ENCODE data around the gene SCCPDH.

SCCPDH gene

DNA sequence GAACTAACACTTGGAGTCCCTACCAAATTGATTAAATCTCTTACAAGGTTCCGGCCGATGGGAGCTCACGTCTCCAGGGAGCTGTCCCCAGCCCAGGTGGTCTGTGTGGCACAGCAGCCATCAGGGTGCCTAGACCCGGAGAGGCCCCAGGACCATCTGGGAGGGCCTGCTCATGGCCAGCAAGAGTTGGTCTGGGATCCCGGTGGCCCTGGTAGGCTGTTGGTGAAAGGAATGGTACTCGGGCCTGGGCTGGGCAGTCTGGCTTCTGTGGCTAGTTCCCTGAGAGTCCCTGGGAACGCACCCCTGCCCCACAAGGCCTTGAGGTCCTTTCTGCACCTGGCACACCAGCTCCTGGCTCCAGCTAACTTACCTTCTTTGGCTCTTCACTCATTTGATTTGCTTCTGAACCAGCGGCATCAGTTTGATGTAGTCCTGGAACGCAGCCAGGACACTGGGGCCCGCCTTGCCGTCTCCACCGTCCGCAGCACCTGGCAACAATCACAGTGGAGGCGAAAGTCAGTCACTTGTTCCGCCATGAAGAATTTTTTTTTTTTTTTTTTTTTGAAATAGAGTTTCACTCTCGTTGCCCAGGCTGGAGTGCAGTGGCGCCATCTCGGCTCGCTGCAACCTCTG, 62.5 kb downstream of the SCCPDH start:
- no peak for DNase-seq

DNA sequence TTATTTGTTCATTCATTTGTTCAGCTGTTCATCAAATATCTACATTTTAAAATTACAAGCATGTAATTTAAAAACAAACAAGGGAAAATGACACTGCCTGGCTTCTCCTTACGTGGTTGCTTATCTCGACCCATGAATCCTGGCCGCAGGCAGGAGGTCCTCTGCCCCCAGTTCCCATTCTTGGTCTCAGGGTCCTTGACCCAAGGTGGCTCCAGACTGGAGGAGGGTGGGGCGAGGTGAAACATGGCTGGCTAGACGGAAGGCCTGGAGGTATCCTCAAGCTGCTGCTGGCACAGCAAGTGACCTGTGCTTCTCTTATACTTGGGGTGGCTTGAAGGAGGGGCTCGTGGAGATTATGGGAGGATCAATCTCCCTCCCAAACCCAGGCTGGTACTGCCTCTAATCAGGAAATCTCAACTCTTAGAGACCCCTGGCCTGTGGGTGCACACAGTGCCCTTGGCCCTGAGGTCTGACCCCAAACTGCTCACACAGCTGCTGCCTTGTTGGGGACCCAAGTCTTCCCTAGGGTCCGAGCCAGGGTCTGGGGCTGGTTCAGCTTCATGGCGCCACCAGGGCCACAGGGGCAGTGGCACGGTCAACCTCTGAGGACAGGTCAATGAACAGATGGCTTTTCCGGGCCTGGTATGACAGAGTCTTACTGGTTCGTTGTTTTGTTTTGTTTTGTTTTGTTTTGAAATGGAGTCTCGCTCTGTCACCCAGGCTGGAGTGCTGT, 63.7 kb downstream of the SCCPDH start:
- no peak for DNase-seq

DNA sequence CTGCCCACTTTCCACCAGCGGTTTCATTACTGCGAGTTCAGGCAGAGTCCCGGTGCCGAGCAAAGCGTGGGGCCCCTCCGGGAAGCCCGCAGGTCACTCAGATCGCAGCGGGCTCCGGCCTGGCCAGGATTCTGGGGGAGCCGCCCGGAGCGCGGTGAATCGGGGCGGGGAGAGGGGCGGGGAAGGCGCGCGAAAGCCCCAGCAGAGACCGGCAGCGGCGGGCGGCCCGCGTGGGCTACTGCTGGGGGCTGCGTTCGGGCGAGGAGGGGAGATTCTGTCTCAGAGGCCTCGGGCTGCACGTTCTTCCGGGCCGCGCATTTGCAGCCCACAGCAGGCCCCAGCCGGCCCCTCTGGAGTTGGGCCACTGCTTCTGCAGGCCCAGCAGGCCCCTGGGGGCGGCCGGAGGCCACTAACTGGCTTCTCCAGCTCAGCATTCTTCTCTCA, 64.7 kb downstream of the SCCPDH start:
- no peak for DNase-seq

DNA sequence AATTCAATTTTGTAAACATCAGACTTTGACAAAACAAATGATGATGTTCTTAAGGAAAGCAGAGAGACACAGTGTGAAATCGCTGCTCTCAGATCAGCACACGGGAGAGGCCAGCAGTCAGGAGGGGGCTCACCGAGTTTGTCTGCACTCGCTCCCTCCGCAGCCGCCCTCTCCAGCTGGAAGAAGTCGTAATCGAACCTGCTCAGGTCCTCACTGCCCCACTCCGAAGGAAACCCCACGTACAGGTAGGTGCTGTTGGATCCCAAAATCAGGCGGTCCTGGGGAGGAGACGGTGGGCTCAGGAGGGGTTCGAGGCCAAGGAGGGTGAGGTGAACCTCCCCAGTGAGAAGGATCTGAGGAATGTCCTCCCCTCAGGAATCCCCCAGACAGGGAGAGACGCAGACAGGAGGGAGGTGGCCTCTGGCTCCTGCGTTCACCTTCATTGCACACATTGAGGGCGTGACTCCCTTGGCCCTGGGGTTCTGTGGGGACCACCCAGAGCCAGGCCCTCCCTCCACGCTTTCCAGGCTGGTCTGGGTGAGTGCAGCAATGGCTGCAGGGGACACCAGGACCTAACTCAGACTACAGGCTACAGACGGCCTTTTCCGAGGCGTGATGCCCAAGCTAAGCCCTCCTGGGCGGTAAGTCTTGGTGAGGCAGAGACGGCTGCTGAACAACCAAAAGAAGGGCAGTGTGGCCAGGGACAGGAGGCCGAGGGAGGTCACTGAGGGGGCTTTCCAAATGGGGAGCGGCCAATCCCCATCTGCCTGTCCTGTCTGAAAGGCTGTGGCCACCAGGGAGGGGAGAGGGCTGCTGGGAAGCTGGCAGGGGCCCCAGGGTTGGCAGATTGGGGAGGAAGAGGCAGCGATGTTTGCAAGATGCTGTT, 65.5 kb downstream of the SCCPDH start:
- DNase-seq = no peak

DNA sequence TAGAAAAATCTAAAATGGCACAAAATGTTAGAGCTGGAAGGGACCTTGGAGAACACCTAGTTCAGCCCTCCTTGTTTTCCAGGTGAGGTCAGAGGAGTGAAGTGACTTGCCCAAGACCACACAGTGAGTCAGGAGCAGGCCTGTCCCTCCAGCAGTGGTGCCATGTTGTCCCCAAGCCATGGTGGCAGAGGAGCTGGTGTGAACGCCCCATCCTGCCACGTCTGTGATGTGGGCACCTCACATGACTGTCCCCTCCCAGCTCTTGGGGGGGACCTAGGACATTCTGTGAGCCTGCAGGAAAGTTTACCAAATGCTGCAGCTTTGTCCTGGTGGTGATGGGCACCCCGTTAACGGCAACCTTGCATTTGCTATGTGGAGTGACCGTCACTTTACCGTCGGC, 66.2 kb downstream of the SCCPDH start:
- no peak for DNase-seq

DNA sequence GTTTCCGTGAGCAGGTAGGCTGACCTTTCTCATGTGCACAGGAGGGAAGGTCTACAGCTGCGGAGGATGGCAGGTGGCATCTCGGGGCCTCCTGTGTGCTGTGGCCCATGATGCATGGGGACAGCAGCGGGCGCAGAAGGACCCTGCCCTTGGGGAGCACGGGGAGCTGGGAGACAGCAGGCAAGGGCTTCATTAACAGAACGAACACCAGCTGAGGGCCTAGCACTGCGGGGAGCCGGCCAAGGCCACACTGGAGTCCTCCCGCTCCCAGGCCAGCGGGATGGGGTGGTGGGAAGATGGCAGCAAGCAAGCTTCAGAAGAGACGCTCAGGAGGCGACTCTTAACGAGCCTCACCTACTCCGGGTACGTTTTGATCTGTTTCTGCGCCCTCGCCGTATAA, 66.6 kb downstream of the SCCPDH start:
- DNase-seq = no peak

DNA sequence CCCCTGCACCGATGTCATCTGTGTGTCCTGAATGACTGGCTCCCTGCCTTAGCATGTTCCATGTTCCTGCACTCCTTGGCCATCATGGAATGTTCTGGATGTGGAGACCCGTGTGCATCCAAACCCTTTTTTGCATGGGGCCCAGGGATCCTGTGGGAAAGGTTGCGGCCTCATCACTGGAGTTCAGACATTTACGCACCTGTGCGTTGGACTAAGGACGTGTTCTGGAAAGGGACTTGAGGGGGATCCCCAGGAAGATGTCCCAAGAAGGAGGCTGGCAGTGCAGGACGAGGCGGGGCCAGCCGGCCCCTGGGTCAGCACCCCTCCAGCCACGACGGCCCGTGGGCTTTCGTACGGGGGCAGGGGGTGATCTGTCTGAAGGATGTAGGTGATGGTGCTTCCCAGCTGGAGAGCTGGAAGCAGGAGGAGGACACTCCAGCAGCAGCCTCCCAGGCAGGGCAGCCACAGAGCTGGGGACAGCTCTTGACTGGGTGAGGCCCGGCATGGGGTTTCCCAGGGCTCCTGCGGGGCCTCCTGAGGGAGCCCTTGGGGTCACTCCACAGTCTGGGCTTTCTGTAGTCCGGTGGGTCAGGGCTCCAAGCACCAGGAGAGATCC, 67.2 kb downstream of the SCCPDH start:
- no peak for DNase-seq

DNA sequence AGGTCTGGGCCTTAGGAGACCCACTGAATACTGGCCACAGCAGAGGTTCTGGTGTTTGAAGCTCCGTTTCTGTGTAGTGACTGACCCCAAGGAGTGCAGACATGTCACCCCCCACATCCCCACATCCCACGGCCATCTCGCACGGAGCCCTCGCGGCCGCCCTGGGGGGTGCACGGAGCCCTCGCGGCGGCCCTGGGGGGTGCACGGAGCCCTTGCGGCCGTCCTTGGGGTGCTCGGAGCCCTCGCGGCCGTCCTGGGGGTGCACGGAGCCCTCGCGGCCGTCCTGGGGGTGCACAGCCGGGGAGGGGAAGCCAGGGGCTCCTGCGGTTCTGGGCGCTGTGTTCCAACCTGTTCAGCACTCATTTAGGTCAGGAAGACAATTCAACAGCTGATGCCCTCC, 68.4 kb downstream of the SCCPDH start:
- no peak for DNase-seq

DNA sequence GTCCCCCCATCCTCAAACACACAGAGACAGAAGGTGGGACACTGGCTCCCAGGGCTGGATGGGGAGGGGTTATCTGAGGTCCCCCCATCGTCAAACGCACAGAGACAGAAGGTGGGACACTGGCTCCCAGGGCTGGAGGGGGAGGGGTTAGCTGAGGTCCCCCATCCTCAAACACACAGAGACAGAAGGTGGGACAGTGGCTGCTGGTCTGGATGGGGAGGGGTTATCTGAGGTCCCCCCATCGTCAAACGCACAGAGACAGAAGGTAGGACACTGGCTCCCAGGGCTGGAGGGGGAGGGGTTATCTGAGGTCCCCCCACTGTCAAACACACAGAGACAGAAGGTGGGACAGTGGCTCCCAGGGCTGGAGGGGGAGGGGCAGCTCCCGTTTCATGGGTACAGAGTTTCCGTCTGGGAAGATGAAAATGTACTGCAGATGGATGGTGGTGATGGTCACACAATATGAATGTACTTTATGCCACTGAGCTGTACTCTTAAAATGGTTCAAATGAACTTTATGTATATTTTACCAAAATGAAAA, 69.2 kb downstream of the SCCPDH start:
- no peak for DNase-seq

DNA sequence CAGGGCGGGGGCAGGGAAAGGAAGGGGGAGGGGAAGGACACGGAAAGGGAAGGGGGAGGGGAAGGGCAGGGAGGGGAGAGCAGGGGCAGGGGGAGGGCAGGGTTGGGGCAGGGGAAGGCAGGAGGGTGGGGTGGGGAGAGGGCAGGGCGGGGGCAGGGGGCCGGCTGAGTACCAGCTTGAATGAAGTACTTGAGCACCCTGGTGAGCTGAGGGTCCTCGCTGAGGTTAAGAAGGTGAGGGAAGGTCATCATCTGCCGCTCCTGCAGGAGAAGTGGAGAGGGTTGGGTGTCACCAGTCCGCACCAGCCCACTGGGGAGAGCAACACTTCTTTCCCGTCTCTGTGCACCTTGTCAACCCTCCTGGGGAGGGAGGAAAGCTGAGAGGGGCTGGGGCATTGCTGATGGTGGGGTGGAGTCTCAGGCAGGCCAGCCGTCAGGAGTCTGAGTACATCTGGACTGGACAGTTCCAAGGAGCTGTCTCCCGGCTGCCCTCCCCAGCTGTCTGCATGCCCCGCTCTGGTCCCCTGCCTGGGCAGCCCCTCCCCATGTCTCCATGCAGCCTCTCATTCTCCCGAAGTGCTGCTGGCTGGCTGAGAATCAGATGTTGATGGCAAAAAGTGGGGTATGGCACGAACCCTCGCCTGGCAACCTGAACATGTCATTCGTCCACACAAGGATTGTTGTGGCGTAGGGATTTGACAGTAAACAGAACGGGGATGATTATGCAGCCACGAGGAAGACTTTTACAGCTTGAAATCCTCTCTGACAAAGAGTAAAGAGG, 70.0 kb downstream of the SCCPDH start:
- no peak for DNase-seq

DNA sequence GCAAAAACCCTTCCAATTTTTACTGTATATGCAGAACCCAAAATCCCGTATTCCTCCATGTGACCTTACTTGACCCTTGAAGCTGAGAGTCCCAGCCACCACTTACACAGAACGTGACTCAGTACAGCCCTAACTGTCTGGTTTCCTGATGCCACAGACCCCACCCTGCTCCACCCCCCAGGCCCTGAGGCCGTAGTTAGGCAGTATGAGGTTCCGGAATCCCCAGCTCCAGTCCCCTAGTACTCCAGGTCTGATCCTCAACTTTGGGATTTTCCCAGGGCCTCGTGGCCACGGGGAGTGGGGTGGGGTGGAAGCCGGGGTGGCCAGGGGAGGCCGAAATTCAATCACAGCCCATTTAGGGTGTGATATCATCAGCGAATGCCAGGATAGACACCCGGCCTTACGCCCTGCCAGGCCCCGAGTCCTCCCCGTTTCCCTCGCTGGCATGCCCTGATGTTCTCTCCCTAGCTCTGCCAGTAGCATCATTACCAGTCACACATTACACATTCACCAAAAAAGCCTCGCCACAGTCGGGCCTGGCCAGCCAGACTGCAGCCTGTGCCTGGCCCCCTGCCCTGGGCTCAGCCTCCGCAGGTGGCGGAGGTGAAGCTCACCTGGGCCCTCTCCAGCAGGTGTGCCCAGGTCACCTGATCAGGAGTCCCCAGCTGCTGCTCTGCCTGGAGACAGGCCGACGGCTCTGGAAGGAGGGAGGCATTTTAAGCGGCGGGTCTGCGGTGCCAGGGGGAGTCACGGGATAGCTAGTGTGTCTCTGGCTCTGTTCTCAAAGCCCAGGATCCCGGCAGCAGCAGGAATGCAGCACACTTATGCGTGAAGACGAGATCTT, 70.8 kb downstream of the SCCPDH start:
- no peak for DNase-seq

DNA sequence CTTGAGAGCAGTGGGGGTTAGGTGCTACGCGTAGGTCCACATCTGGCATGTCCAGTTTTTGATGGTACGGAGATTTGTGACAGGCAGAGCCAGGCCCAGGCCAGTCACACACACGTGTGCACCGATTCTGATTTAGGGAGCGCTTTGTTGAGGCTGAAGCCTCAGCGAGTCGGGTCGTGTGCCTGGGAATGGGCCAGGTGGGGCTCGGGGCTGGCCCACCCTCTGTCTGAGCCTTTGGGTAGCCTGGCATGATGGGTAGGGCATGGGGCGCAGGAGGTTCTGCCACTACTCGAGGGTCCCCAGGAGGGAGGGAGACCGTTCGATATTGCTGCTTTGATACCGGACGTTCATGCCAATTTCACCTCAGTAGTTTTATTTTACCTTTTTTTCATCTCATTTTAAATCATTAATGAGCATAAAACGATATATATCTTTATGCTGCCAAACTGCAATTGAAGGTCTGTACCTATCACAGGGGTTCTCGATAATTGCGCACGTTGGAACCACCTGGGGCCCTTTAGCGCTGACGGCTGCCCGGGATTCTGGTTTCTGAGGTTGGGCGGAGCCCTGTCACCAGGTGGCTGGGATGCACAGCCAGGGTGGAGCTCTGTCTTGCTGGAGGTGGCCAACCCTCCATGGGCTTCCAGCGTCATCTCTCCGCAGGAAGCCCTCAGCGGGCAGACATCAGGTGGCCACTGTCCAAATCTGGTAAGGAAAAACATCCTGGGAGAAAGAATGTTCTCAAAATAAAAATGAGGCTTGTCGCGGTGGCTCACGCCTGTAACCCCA, 71.9 kb downstream of the SCCPDH start:
- no peak for DNase-seq

DNA sequence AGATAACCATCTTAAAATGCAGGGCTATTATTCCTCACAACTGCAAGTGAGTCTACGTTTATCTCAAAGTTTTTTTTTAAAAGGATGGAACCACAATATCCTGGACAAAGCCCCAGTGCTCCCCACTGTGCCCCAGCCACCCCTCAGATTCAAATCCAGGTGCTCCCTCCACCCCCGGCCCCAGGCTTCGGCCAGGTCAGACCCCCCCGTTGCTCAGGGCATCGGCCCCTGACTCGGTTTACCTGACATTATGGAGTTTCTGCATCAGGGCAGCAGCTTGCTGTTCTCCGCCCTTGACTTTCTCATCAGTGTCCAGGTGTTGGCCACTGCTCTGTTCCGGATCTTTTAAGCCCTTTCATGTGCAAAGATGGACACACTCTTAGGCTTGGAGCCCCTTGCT, 72.9 kb downstream of the SCCPDH start:
- no peak for DNase-seq

DNA sequence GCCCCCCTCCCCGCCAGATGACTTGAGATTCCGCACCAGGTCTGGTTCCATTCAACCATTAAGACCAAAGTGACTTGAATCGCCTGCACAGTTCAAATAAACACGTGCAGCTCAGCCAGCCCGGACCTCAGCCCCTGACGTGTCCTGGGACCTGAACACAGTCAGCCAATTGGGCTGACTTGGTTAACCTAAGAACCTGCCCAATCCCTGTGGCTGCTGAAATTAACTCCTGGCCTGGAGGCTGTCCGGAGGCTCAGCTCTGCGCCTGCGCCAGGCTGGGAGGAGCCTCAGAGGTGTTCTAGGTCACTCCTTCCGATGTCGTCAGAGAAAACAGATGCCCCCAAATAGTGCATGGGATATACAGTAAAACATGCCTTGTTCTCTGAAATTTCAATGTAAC, 73.4 kb downstream of the SCCPDH start:
- no peak for DNase-seq

DNA sequence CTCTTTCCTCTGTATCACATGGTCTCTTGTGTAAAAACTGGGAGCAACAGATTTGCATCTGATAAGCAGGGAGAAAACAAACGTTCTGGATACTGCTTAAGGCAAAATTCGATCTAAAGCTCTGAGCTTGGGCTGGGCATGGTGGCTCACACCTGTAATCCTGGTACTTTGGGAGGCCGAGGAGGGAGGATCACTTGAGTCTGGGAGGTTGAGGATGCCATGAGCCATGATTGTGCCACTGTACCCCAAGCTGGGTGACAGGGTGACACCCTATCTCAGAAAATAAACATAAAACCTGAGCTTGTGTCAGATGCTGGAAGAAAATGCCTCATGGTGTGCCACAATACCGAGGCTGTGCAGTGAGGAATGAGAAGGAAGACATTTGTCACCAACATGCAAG, 73.9 kb downstream of the SCCPDH start:
- no peak for DNase-seq

DNA sequence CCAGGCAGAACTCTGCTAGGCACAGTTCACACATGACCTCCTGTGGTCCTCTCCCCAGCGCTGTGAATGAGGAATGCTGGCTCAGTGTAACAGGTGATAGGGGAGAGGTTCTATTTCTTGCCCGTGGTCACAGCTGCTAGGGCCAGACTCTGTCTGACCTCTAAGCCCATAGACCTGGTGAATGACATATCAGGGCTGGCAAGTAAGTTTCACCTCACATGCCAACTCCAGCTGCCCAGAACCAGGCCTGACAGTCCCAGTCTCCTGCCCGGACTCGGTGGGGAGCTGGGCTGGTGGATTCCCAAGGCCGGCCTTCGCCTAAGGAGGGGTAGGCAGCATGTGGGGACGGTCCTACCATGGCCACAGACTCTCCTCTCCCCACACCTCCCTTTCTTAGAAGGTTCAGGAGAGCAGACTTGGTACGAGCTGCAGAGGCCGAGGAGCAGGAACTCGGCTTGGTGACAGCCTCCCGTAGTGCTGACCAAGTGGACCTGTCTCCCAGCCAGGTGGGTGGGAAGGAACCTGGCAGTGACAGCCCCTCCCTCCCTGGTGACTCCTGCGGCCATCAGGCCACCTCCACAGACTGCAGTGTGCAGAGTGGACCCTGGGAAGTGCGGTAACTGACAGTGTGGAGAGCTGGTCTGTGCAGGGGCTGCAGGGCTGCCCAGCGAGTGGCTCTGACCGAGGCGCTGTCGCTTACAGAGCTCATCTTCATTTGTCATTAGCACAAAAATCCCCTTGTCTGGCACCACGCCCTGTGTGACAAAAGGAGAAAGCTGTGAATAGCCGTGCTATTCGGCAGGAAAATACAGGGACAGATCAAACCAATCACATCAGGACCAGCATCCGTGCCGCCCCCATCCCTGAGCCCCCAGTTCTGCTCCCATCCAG, 74.6 kb downstream of the SCCPDH start:
- DNase-seq = no peak

DNA sequence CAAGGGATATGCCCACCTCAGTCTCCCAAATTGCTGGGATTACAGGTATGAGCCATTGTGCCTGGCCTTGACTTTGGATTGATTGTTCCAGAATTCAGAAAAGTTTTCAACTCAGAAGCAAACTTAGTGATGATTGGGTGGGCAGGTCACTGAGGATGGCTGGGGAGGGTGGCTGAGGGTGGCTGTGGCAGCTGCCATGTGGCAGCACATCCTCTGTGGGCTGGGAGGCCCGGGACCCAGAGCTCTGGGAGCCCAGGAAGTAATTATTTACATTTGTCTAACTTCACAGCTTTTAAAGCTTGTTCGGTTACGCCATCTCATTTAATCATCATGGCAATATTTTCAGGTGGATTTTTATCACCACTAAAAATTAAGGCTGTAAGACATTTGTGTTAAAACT, 76.1 kb downstream of the SCCPDH start:
- DNase-seq = no peak

DNA sequence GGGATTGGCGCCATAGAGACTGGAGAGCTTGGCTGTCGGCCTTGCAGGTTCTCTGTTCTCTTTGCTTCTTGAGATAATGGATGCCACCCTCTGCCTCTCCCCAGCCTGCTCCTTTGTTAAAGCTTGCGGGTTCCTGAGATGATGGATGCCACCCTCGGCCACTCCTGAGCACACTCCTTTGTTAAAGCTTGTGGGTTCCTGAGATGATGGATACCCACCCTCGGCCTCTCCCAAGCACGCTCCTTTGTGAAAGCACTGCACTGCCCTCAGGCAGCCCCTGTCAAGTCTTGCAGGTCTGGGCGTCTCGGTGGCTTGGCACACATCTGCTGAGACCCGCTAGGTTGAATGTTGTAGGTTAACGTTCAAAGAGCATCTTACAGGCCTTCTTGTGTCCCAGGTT, 76.5 kb downstream of the SCCPDH start:
- DNase-seq = no peak

All from CD4-positive, alpha-beta T cell treated with Interleukin-17A for 4 hours (primary cell).